ENCODE data around the gene COL26A1.

DNA sequence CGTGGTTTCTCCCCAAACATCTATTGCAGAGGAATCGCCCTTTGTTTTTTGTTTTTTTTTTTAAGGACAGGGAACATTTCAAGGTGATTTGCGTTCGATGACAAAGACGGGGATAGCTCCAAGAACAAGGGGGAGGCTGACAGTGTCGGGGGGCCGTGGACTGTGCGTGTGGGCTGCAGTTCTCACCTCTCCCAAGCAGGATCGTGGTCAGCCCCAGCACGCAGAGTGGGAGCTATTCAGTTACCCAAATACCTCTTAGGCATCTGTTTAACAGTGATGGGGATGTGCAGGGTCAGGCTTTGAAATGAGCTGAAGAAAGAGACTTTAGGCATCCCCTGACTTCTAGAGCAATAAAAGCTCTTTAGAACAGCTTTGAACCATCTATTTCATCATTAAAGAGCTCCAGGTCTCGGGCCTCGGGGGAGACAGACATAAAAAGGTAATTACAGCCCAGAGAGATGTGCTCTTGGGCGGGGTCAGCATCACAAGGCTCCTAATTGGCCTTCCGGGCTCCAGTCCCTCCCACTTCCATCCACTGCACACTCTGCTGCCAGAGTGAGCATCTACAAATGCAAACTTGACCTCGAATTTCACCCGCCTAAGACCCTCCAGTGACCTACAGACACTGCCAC lies 169.2 kb downstream of the COL26A1 start:
- TF ChIP-seq, protein P1, sequence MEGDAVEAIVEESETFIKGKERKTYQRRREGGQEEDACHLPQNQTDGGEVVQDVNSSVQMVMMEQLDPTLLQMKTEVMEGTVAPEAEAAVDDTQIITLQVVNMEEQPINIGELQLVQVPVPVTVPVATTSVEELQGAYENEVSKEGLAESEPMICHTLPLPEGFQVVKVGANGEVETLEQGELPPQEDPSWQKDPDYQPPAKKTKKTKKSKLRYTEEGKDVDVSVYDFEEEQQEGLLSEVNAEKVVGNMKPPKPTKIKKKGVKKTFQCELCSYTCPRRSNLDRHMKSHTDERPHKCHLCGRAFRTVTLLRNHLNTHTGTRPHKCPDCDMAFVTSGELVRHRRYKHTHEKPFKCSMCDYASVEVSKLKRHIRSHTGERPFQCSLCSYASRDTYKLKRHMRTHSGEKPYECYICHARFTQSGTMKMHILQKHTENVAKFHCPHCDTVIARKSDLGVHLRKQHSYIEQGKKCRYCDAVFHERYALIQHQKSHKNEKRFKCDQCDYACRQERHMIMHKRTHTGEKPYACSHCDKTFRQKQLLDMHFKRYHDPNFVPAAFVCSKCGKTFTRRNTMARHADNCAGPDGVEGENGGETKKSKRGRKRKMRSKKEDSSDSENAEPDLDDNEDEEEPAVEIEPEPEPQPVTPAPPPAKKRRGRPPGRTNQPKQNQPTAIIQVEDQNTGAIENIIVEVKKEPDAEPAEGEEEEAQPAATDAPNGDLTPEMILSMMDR (conservative IDR thresholded peaks at IDR 0.05; ENCODE audit: low read depth, low read length): no peak
- TF ChIP-seq EZH2 (IDR thresholded peaks at IDR 0.05; ENCODE audit: low read length, unreplicated experiment): no peak

Data from PC-3 (cell line).